Measurements from ENCODE around the gene DUSP22. TPM values are rescaled to one million over a fixed set of nuclear protein-coding genes. Genes with fewer than 3 reads are reported as not detected.

The DUSP22 gene
- total and polyA plus RNA-seq, 2 of the 8 experiments (the other 6 are each of a cell fraction or from before 2014, with no cell fraction given), result 15.5 to 32.4 TPM

- TF ChIP-seq, protein P1, sequence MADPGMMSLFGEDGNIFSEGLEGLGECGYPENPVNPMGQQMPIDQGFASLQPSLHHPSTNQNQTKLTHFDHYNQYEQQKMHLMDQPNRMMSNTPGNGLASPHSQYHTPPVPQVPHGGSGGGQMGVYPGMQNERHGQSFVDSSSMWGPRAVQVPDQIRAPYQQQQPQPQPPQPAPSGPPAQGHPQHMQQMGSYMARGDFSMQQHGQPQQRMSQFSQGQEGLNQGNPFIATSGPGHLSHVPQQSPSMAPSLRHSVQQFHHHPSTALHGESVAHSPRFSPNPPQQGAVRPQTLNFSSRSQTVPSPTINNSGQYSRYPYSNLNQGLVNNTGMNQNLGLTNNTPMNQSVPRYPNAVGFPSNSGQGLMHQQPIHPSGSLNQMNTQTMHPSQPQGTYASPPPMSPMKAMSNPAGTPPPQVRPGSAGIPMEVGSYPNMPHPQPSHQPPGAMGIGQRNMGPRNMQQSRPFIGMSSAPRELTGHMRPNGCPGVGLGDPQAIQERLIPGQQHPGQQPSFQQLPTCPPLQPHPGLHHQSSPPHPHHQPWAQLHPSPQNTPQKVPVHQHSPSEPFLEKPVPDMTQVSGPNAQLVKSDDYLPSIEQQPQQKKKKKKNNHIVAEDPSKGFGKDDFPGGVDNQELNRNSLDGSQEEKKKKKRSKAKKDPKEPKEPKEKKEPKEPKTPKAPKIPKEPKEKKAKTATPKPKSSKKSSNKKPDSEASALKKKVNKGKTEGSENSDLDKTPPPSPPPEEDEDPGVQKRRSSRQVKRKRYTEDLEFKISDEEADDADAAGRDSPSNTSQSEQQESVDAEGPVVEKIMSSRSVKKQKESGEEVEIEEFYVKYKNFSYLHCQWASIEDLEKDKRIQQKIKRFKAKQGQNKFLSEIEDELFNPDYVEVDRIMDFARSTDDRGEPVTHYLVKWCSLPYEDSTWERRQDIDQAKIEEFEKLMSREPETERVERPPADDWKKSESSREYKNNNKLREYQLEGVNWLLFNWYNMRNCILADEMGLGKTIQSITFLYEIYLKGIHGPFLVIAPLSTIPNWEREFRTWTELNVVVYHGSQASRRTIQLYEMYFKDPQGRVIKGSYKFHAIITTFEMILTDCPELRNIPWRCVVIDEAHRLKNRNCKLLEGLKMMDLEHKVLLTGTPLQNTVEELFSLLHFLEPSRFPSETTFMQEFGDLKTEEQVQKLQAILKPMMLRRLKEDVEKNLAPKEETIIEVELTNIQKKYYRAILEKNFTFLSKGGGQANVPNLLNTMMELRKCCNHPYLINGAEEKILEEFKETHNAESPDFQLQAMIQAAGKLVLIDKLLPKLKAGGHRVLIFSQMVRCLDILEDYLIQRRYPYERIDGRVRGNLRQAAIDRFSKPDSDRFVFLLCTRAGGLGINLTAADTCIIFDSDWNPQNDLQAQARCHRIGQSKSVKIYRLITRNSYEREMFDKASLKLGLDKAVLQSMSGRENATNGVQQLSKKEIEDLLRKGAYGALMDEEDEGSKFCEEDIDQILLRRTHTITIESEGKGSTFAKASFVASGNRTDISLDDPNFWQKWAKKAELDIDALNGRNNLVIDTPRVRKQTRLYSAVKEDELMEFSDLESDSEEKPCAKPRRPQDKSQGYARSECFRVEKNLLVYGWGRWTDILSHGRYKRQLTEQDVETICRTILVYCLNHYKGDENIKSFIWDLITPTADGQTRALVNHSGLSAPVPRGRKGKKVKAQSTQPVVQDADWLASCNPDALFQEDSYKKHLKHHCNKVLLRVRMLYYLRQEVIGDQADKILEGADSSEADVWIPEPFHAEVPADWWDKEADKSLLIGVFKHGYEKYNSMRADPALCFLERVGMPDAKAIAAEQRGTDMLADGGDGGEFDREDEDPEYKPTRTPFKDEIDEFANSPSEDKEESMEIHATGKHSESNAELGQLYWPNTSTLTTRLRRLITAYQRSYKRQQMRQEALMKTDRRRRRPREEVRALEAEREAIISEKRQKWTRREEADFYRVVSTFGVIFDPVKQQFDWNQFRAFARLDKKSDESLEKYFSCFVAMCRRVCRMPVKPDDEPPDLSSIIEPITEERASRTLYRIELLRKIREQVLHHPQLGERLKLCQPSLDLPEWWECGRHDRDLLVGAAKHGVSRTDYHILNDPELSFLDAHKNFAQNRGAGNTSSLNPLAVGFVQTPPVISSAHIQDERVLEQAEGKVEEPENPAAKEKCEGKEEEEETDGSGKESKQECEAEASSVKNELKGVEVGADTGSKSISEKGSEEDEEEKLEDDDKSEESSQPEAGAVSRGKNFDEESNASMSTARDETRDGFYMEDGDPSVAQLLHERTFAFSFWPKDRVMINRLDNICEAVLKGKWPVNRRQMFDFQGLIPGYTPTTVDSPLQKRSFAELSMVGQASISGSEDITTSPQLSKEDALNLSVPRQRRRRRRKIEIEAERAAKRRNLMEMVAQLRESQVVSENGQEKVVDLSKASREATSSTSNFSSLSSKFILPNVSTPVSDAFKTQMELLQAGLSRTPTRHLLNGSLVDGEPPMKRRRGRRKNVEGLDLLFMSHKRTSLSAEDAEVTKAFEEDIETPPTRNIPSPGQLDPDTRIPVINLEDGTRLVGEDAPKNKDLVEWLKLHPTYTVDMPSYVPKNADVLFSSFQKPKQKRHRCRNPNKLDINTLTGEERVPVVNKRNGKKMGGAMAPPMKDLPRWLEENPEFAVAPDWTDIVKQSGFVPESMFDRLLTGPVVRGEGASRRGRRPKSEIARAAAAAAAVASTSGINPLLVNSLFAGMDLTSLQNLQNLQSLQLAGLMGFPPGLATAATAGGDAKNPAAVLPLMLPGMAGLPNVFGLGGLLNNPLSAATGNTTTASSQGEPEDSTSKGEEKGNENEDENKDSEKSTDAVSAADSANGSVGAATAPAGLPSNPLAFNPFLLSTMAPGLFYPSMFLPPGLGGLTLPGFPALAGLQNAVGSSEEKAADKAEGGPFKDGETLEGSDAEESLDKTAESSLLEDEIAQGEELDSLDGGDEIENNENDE (IDR thresholded peaks at IDR 0.05; ENCODE audit: insufficient replicate concordance, low read length), result no peak
- TF ChIP-seq USF2 (IDR thresholded peaks at IDR 0.05; ENCODE audit: low read length) (no peak), RAD21 (IDR thresholded peaks at IDR 0.05 in 1 of 2, conservative IDR thresholded peaks at IDR 0.05 in 1 of 2; ENCODE audit: low read depth in 2 of 2, low read length in 2 of 2) (no peak), SP1 (IDR thresholded peaks at IDR 0.05; ENCODE audit: low read depth, low read length) (no peak), TAF1 (IDR thresholded peaks at IDR 0.05; ENCODE audit: low read depth, low read length) (no peak), TEAD4 (IDR thresholded peaks at IDR 0.05; ENCODE audit: low read depth, low read length) (no peak), TCF12 (IDR thresholded peaks at IDR 0.05; ENCODE audit: low read depth, low read length) (no peak), BRCA1 (IDR thresholded peaks at IDR 0.05; ENCODE audit: low read depth, low read length) (no peak)
Measured at GRCh38 chr6:309947-310346, 17.7 kb downstream of the DUSP22 start (continued).
